K562 (cell line): ENCODE data around the gene EML6. TPM values are rescaled to one million over a fixed set of nuclear protein-coding genes. Genes with fewer than 3 reads are reported as not detected.

Experiments used
- ATAC-seq: fragments of 200-7000 bp; cut with Tn5 transposase; 3 replicates; pipeline ENCODE4 v1.9.1; 2020; ENCODE audit warnings: moderate library complexity
- BruUV-seq: library from RNA; stranded (reverse); fragments of 400-500 nt; replicated peaks from 2 replicates; lab custom pipeline; 2021; lab: Mats Ljungman, UMichigan
- CTCF ChIA-PET: fragments of 300-600 bp; formaldehyde crosslinking; extraction: SDS; loops from one replicate; lab custom pipeline; 2021; ENCODE audit warnings: low intra/inter-chr PET ratio; lab: Yijun Ruan, JAX
- POLR2A ChIA-PET: fragments of 300-600, 350-650 bp; sonication (Branson Sonifier 250); formaldehyde crosslinking; extraction: SDS; loops from one replicate; lab custom pipeline; 2021; ENCODE audit warnings: antibody characterized with exemption, inconsistent platforms; lab: Yijun Ruan, JAX
- DNase-seq, 4 experiments: peaks; one replicate each; pipeline versions ENCODE4 v3.0.0 to v3.0.0-alpha.2; 2011 to 2018; ENCODE audit warnings: low spot score in 3 of 4, mixed read lengths in 3 of 4; ENCODE audit errors: extremely low read depth in 1 of 4
- FAIRE-seq: peaks from 2 replicates; lab custom pipeline; 2011; peaks lifted over from hg19 to GRCh38; lab: Jason Lieb, UNC
- H2AFZ ChIP-seq: 2 replicates; pipeline ENCODE4 v1.6.0; 2011; ENCODE audit warnings: low read depth, low read length, control low read depth, inconsistent platforms
- H3K27ac ChIP-seq: fragments of 200-600 bp; 3 replicates; pipeline ENCODE4 v1.8.0; 2011; ENCODE audit warnings: low read depth, mild to moderate bottlenecking, control low read depth, inconsistent platforms, low read length, moderate library complexity, mixed read lengths; ENCODE audit errors: extremely low read depth
- H3K27me3 ChIP-seq, 2 experiments: fragments of 300-600 bp in 1 of 2; 2 replicates in 1 of 2; 3 replicates in 1 of 2; pipeline versions ENCODE4 v1.6.0 to v1.8.0; 2011; ENCODE audit warnings: inconsistent platforms in 2 of 2, low read length in 2 of 2, mild to moderate bottlenecking in 1 of 2, mixed read lengths in 1 of 2, moderate library complexity in 1 of 2; ENCODE audit not compliant: control insufficient read depth in 2 of 2, insufficient read depth in 2 of 2
- H3K36me3 ChIP-seq: fragments of 300-600 bp; 3 replicates; pipeline ENCODE4 v1.8.0; 2011; ENCODE audit warnings: mild to moderate bottlenecking, low read length, inconsistent platforms; ENCODE audit not compliant: control insufficient read depth, insufficient read depth
- H3K4me1 ChIP-seq, 2 experiments: fragments of 200-600 bp in 1 of 2; replicated peaks in 1 of 2; 2 replicates in 1 of 2; 3 replicates in 1 of 2; pipeline versions ENCODE4 v1.5.1 to v1.8.0; 2011; ENCODE audit warnings: inconsistent platforms in 2 of 2, low read length in 2 of 2, mild to moderate bottlenecking in 1 of 2, mixed read lengths in 1 of 2, moderate library complexity in 1 of 2; ENCODE audit not compliant: control insufficient read depth in 2 of 2, insufficient read depth in 2 of 2
- H3K4me2 ChIP-seq: 2 replicates; pipeline ENCODE4 v1.6.1; 2011; ENCODE audit warnings: low read length, control low read depth, inconsistent platforms, mixed read lengths; ENCODE audit not compliant: insufficient read depth
- H3K4me3 ChIP-seq: fragments of 200-600 bp; sonication (generic), shearing (Covaris generic); 2 replicates; pipeline ENCODE4 v1.5.1; 2016; ENCODE audit warnings: control low read depth, inconsistent platforms
- H3K79me2 ChIP-seq: fragments of 200-600 bp; 3 replicates; pipeline ENCODE4 v1.8.0; 2011; ENCODE audit warnings: low read length, inconsistent platforms; ENCODE audit not compliant: control insufficient read depth, insufficient read depth
- H3K9ac ChIP-seq, 2 experiments: 2 replicates each; pipeline versions ENCODE4 v1.6.0 to v1.6.1; 2011; ENCODE audit warnings: low read depth in 2 of 2, low read length in 2 of 2, control low read depth in 1 of 2, inconsistent platforms in 1 of 2, mild to moderate bottlenecking in 1 of 2, mixed read lengths in 1 of 2; ENCODE audit not compliant: insufficient read depth in 1 of 2
- H3K9me1 ChIP-seq: one replicate; pipeline ENCODE4 v1.6.0; 2011; ENCODE audit warnings: inconsistent platforms, mild to moderate bottlenecking, low read length, moderate library complexity; ENCODE audit not compliant: control insufficient read depth, insufficient read depth
- H3K9me3 ChIP-seq: replicated peaks from 2 replicates; pipeline ENCODE4 v1.5.1; 2011; ENCODE audit warnings: low read depth, low read length, inconsistent platforms; ENCODE audit not compliant: control insufficient read depth, insufficient read depth
- H4K20me1 ChIP-seq: replicated peaks from 2 replicates; pipeline ENCODE4 v1.6.1; 2011; ENCODE audit warnings: low read length, inconsistent platforms, mixed read lengths; ENCODE audit not compliant: control insufficient read depth, insufficient read depth
- CBFA2T2 ChIP-seq: fragments of 450-650 bp; conservative IDR thresholded peaks from 2 replicates; pipeline ENCODE4 v1.6.1; 2017; ENCODE audit warnings: mild to moderate bottlenecking
- CHD1 ChIP-seq: fragments of 200-600 bp; sonication (generic); IDR thresholded peaks from one replicate; pipeline ENCODE4 v1.6.1; 2012; ENCODE audit warnings: mild to moderate bottlenecking, moderate library complexity, low read length, inconsistent platforms
- E2F3 ChIP-seq: fragments of 250-450 bp; sonication (Bioruptor Pico); IDR thresholded peaks from 2 replicates; pipeline ENCODE4 v1.4.0; 2020; ENCODE audit warnings: mild to moderate bottlenecking
- GTF2E2 ChIP-seq: fragments of 200-800 bp; sonication (Bioruptor generic); IDR thresholded peaks from 2 replicates; pipeline ENCODE4 v1.6.1; 2016; ENCODE audit warnings: missing genetic modification characterization, missing compliant biosample characterization
- MAFK ChIP-seq: IDR thresholded peaks from 2 replicates; pipeline ENCODE4 v1.6.1; 2011; ENCODE audit warnings: low read length, improper control_type of control experiment
- NR1H2 ChIP-seq: sonication (generic); formaldehyde crosslinking; IDR thresholded peaks from 2 replicates; pipeline ENCODE4 v1.4.0; 2020; ENCODE audit warnings: mild to moderate bottlenecking, missing genetic modification reagents
- POLR2A ChIP-seq: fragments of 450-650 bp; conservative IDR thresholded peaks from 2 replicates; pipeline ENCODE4 v1.6.1; 2016
- POLR2AphosphoS2 ChIP-seq: IDR thresholded peaks from 2 replicates; pipeline ENCODE4 v1.6.1; 2012; ENCODE audit warnings: low read length, improper control_type of control experiment
- POLR2G ChIP-seq: fragments of 200-400 bp; formaldehyde crosslinking; IDR thresholded peaks from 2 replicates; pipeline ENCODE4 v1.6.1; 2017; ENCODE audit warnings: low read depth, mild to moderate bottlenecking, antibody characterized with exemption, low read length, moderate library complexity
- XRCC3 ChIP-seq: fragments of 450-650 bp; IDR thresholded peaks from 2 replicates; pipeline ENCODE4 v1.6.1; 2017; ENCODE audit warnings: mild to moderate bottlenecking, moderate library complexity
- ZNF507 ChIP-seq: conservative IDR thresholded peaks from 2 replicates; pipeline ENCODE4 v1.6.1; 2017; ENCODE audit warnings: missing genetic modification characterization, missing compliant biosample characterization
- WGBS: fragments of 100-300 bp; shearing (Covaris generic); methylation state at CpG from one replicate; pipeline ENCODE4 v1.1.6; 2016; ENCODE audit warnings: low coverage, mixed read lengths; ENCODE audit not compliant: insufficient coverage; ENCODE audit errors: missing lambda C conversion rate; 5-methylcytosine and 5-hydroxymethylcytosine counted together
- in situ Hi-C: fragments of 300-500 bp; cut with MboI; formaldehyde crosslinking; loops from 4 replicates; pipeline ENCODE4 v1.15.0; 2018; ENCODE audit warnings: inconsistent platforms, mixed read lengths
- intact Hi-C: fragments of 100-400 bp; cut with micrococcal nuclease; formaldehyde crosslinking; loops from 2 replicates; pipeline ENCODE4 v1.14.2; 2022
- polyA plus RNA-seq, 8 experiments: library from polyadenylated mRNA; depleted of rRNA in 4 of 8; stranded (reverse) in 5 of 8; unstranded in 3 of 8; fragments of >200 nt; fragmentation: Nextera tagmentation in 2 of 8; fragmentation: Illumina TruSeq in 1 of 8; extraction: Ambion mirVana in 2 of 8; extraction: Trizol in 1 of 8; gene quantifications; 2 replicates each; pipeline versions ENCODE4 v1.2.1 to v1.2.3, GENCODE V29; 2011 to 2014; ENCODE audit warnings: inconsistent platforms in 1 of 8, missing spikeins in 1 of 8
- total RNA-seq, 7 experiments: library from RNA; depleted of rRNA in 6 of 7; stranded (reverse); fragments of >200 nt in 6 of 7; fragmentation: Illumina TruSeq in 2 of 7; extraction: Trizol in 2 of 7; gene quantifications; 2 replicates each; pipeline versions ENCODE4 v1.2.1 to v1.2.3, GENCODE V29; 2011 to 2021; ENCODE audit warnings: low replicate concordance in 1 of 7
- TF ChIP-seq, protein P1 (sequence below): sonication (generic); formaldehyde crosslinking; IDR thresholded peaks from 2 replicates; pipeline ENCODE4 v1.5.0; 2020; ENCODE audit warnings: missing genetic modification reagents
- TF ChIP-seq, protein P2 (sequence below): fragments of 250-450 bp; sonication (Bioruptor Pico); IDR thresholded peaks from 2 replicates; pipeline ENCODE4 v1.5.0; 2021; ENCODE audit warnings: mild to moderate bottlenecking, borderline replicate concordance
- TF ChIP-seq, protein P3 (sequence below): sonication (generic); formaldehyde crosslinking; IDR thresholded peaks from 2 replicates; pipeline ENCODE4 v1.8.0; 2022; ENCODE audit warnings: missing genetic modification reagents, mild to moderate bottlenecking, borderline replicate concordance
- TF ChIP-seq, protein P4 (sequence below): fragments of 450-650 bp; IDR thresholded peaks from 2 replicates; pipeline ENCODE4 v1.6.1; 2016; ENCODE audit warnings: mild to moderate bottlenecking

The EML6 gene
- total and polyA plus RNA-seq, 9 of the 15 experiments (the other 6 are each of a cell fraction or from before 2014, with no cell fraction given), result 0.07 to 0.56 (median 0.25) TPM

DNA sequence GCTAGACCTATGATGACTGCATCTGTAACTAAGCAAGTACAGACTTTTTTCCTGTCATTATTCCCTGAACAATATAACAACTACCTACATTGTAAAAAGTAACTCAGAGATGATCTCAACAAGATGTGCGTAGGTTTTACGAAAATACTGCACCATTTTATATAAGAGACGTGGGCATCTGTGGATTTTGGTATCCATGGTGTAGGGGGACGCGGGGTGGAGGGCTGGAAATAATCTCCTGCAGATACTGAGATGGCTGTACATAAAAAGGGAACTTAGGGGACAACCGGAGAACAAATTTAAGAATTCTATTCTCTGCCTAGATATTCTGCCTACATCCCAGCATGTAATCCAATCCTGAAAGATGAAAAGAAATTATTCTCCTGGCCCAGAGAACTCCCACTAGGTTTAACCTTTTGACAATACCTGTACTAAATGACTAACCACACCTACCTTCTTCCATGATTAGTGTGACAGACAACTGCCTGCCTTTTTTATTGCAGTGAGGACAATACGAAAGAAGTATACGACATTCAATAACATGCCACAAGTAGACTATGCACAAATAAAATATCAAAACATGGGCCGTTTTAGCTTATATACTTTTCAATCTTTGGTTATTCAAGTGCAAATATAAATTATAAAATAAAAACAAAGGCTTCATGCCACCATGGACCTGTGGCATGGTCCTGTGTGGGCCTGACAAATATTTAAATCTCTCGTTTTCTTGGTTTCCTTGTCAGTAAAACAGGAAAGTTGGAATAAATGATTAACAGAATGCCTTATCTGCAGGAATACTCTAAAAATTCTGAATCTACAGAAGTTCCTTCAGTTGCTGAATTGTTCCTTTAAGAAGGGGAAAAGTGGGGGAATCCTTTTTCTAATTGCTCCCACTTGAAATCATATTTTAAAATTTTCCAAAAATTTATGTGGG, 280.5 kb downstream of the EML6 start:
- DNase-seq (no peak), ATAC-seq (peak; percentile 1; the same call in 1 of the 3 replicates), FAIRE-seq (no peak)
- POLR2A ChIA-PET, result interaction anchor here (0.6 to 4.0 kb wide), 3 partner anchors 9 to 415 kb away, joined by 3 to 14 read pairs (median 4); no protein-coding TSS in a partner anchor
- H3K27ac ChIP-seq, result peak overlapping the region; percentile 17; the same call in 1 of the 3 replicates
- no TSS peak for BruUV-seq
- H3K4me2 ChIP-seq, result no peak overlapping the region
- CTCF ChIA-PET, result no interaction called here
- no peaks in the 10 kb centered on the region for H3K27me3 ChIP-seq
- WGBS, result 83% methylated on average over 10 of the region's 10 CpGs
- peaks cover 0 to 57% of the 10 kb centered on the region in 2 experiments; a peak in 3 of 5 replicates for H3K4me1 ChIP-seq
- no peak overlapping the region for H3K9ac ChIP-seq
- peaks cover 47% of the 10 kb centered on the region for H4K20me1 ChIP-seq
- H3K4me3 ChIP-seq, result no peak overlapping the region
- H3K36me3 ChIP-seq, result peaks cover 2% of the 10 kb centered on the region; the same call in 1 of the 3 replicates
- no peaks in the 10 kb centered on the region for H3K9me3 ChIP-seq
- in situ Hi-C loops, result no loop called here
- H3K9me1 ChIP-seq, result no peaks in the 10 kb centered on the region
- no peak overlapping the region for H2AFZ ChIP-seq
- intact Hi-C loops, result no loop called here
- peaks cover 100% of the 10 kb centered on the region for H3K79me2 ChIP-seq
- TF ChIP-seq GTF2E2 (tag) (no peak), POLR2AphosphoS2 (peak; percentile 21; the same call in 1 of the 2 replicates), CBFA2T2 (no peak), XRCC3 (no peak), CHD1 (no peak), POLR2G (peak; percentile 45; the same call in 1 of the 2 replicates), NR1H2 (CRISPR knock-in tag) (no peak), POLR2A (no peak), E2F3 (CRISPR knock-in tag) (no peak), MAFK (no peak), ZNF507 (tag) (no peak)
- TF ChIP-seq, protein P1, sequence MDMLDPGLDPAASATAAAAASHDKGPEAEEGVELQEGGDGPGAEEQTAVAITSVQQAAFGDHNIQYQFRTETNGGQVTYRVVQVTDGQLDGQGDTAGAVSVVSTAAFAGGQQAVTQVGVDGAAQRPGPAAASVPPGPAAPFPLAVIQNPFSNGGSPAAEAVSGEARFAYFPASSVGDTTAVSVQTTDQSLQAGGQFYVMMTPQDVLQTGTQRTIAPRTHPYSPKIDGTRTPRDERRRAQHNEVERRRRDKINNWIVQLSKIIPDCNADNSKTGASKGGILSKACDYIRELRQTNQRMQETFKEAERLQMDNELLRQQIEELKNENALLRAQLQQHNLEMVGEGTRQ (CRISPR knock-in tag), result no peak
- TF ChIP-seq, protein P2, sequence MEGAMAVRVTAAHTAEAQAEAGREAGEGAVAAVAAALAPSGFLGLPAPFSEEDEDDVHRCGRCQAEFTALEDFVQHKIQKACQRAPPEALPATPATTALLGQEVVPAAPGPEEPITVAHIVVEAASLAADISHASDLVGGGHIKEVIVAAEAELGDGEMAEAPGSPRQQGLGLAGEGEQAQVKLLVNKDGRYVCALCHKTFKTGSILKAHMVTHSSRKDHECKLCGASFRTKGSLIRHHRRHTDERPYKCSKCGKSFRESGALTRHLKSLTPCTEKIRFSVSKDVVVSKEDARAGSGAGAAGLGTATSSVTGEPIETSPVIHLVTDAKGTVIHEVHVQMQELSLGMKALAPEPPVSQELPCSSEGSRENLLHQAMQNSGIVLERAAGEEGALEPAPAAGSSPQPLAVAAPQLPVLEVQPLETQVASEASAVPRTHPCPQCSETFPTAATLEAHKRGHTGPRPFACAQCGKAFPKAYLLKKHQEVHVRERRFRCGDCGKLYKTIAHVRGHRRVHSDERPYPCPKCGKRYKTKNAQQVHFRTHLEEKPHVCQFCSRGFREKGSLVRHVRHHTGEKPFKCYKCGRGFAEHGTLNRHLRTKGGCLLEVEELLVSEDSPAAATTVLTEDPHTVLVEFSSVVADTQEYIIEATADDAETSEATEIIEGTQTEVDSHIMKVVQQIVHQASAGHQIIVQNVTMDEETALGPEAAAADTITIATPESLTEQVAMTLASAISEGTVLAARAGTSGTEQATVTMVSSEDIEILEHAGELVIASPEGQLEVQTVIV (CRISPR knock-in tag), result no peak
- TF ChIP-seq, protein P3, sequence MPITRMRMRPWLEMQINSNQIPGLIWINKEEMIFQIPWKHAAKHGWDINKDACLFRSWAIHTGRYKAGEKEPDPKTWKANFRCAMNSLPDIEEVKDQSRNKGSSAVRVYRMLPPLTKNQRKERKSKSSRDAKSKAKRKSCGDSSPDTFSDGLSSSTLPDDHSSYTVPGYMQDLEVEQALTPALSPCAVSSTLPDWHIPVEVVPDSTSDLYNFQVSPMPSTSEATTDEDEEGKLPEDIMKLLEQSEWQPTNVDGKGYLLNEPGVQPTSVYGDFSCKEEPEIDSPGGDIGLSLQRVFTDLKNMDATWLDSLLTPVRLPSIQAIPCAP (CRISPR knock-in tag), result no peak
- TF ChIP-seq, protein P4, sequence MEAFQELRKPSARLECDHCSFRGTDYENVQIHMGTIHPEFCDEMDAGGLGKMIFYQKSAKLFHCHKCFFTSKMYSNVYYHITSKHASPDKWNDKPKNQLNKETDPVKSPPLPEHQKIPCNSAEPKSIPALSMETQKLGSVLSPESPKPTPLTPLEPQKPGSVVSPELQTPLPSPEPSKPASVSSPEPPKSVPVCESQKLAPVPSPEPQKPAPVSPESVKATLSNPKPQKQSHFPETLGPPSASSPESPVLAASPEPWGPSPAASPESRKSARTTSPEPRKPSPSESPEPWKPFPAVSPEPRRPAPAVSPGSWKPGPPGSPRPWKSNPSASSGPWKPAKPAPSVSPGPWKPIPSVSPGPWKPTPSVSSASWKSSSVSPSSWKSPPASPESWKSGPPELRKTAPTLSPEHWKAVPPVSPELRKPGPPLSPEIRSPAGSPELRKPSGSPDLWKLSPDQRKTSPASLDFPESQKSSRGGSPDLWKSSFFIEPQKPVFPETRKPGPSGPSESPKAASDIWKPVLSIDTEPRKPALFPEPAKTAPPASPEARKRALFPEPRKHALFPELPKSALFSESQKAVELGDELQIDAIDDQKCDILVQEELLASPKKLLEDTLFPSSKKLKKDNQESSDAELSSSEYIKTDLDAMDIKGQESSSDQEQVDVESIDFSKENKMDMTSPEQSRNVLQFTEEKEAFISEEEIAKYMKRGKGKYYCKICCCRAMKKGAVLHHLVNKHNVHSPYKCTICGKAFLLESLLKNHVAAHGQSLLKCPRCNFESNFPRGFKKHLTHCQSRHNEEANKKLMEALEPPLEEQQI, result no peak
